Endothelial cell of umbilical vein (primary cell): ENCODE measurements around the gene OSBPL10. TPM values are rescaled to one million over a fixed set of nuclear protein-coding genes. Genes with fewer than 3 reads are reported as not detected.

Experiments
- BruUV-seq: library from RNA; stranded (reverse); fragments of 400-500 nt; replicated peaks from 2 replicates; lab custom pipeline; 2021; lab: Mats Ljungman, UMichigan
- CTCF ChIA-PET: fragments of 300-600, 350-600 bp; sonication (Branson Sonifier 250); formaldehyde crosslinking; loops from one replicate; lab custom pipeline; 2021; ENCODE audit warnings: antibody characterized with exemption, inconsistent platforms; lab: Charles Lee
- POLR2A ChIA-PET: fragments of 300-600, 350-600 bp; sonication (Branson Sonifier 250); formaldehyde crosslinking; loops from one replicate; lab custom pipeline; 2021; ENCODE audit warnings: antibody characterized with exemption, inconsistent platforms; lab: Charles Lee
- DNase-seq: peaks from one replicate; pipeline ENCODE4 v3.0.0-alpha.2; 2011; ENCODE audit warnings: low read depth, low spot score
- FAIRE-seq: peaks from 2 replicates; lab custom pipeline; 2011; peaks lifted over from hg19 to GRCh38; lab: Jason Lieb, UNC
- H2AFZ ChIP-seq: 2 replicates; pipeline ENCODE4 v1.6.0; 2012; ENCODE audit warnings: low read depth, low read length, control low read depth, inconsistent platforms
- H3K27ac ChIP-seq: 2 replicates; pipeline ENCODE4 v1.5.1; 2011; ENCODE audit warnings: low read depth, mild to moderate bottlenecking, control low read depth, low read length, moderate library complexity; ENCODE audit not compliant: insufficient read depth
- H3K27me3 ChIP-seq, 2 experiments: 2 replicates each; pipeline versions ENCODE4 v1.6.0 to v1.6.1; 2011; ENCODE audit warnings: low read length in 2 of 2, mixed read lengths in 1 of 2; ENCODE audit not compliant: control insufficient read depth in 2 of 2, insufficient read depth in 2 of 2
- H3K36me3 ChIP-seq, 2 experiments: 2 replicates in 1 of 2; 3 replicates in 1 of 2; pipeline ENCODE4 v1.5.1; 2011; ENCODE audit warnings: low read length in 2 of 2, mild to moderate bottlenecking in 1 of 2, moderate library complexity in 1 of 2; ENCODE audit not compliant: control insufficient read depth in 2 of 2, insufficient read depth in 2 of 2; ENCODE audit errors: extremely low read depth in 1 of 2
- H3K4me1 ChIP-seq: 3 replicates; pipeline ENCODE4 v1.5.1; 2011; ENCODE audit warnings: mild to moderate bottlenecking, low read length; ENCODE audit not compliant: control insufficient read depth, insufficient read depth; ENCODE audit errors: extremely low read depth
- H3K4me2 ChIP-seq: 2 replicates; pipeline ENCODE4 v1.6.1; 2011; ENCODE audit warnings: low read length, control low read depth, mixed read lengths; ENCODE audit not compliant: insufficient read depth
- H3K4me3 ChIP-seq, 3 experiments: fragments of 200-600 bp in 1 of 3; sonication (generic), shearing (Covaris generic) in 1 of 3; replicated peaks in 1 of 3; 2 replicates each; pipeline ENCODE4 v1.5.1; 2011 to 2016; ENCODE audit warnings: control low read depth in 3 of 3, low read length in 3 of 3, mild to moderate bottlenecking in 2 of 3, inconsistent platforms in 1 of 3, low read depth in 1 of 3, moderate library complexity in 1 of 3; ENCODE audit not compliant: insufficient read depth in 1 of 3
- H3K79me2 ChIP-seq: 2 replicates; pipeline ENCODE4 v1.6.0; 2012; ENCODE audit warnings: low read length, inconsistent platforms; ENCODE audit not compliant: control insufficient read depth, insufficient read depth
- H3K9ac ChIP-seq: replicated peaks from 2 replicates; pipeline ENCODE3; 2011; ENCODE audit warnings: low read length, control low read depth; ENCODE audit not compliant: insufficient read depth; ENCODE audit errors: extremely low read depth
- H3K9me1 ChIP-seq: replicated peaks from 3 replicates; pipeline ENCODE4 v1.6.0; 2011; ENCODE audit warnings: mild to moderate bottlenecking, low read length; ENCODE audit not compliant: control insufficient read depth, insufficient read depth; ENCODE audit errors: extremely low read depth
- H3K9me3 ChIP-seq: replicated peaks from 2 replicates; pipeline ENCODE4 v1.5.1; 2012; ENCODE audit warnings: low read length, inconsistent platforms; ENCODE audit not compliant: control insufficient read depth, insufficient read depth
- H4K20me1 ChIP-seq: replicated peaks from 2 replicates; pipeline ENCODE3; 2011; ENCODE audit warnings: mild to moderate bottlenecking, low read length; ENCODE audit not compliant: control insufficient read depth, insufficient read depth; ENCODE audit errors: extremely low read depth
- CTCF ChIP-seq, 2 donors: IDR thresholded peaks; 1 replicate in 1 of 2; 2 replicates in 1 of 2; pipeline ENCODE4 v1.5.1; 2011; ENCODE audit warnings: low read length in 2 of 2, mild to moderate bottlenecking in 2 of 2, moderate library complexity in 2 of 2, control low read depth in 1 of 2, inconsistent platforms in 1 of 2, low read depth in 1 of 2; ENCODE audit not compliant: insufficient read depth in 1 of 2; ENCODE audit errors: extremely low read depth in 1 of 2
- EZH2 ChIP-seq: IDR thresholded peaks from 2 replicates; pipeline ENCODE4 v1.6.1; 2012; ENCODE audit warnings: borderline replicate concordance, low read depth, mild to moderate bottlenecking, moderate library complexity, low read length, inconsistent platforms; ENCODE audit not compliant: severe bottlenecking
- FOS ChIP-seq: IDR thresholded peaks from 2 replicates; pipeline ENCODE4 v1.6.1; 2011; ENCODE audit warnings: mild to moderate bottlenecking, low read length, moderate library complexity, borderline replicate concordance; ENCODE audit not compliant: insufficient read depth
- GATA2 ChIP-seq: IDR thresholded peaks from 2 replicates; pipeline ENCODE4 v1.7.0; 2011; ENCODE audit warnings: low read depth, mild to moderate bottlenecking, moderate library complexity, mixed read lengths, low read length; ENCODE audit not compliant: insufficient read length, insufficient read depth
- JUN ChIP-seq: IDR thresholded peaks from 2 replicates; pipeline ENCODE4 v1.6.1; 2011; ENCODE audit warnings: borderline replicate concordance, low read depth; ENCODE audit not compliant: insufficient read length, insufficient read depth
- MAX ChIP-seq: IDR thresholded peaks from 2 replicates; pipeline ENCODE4 v1.6.1; 2011; ENCODE audit not compliant: insufficient read depth, insufficient read length
- MYC ChIP-seq: IDR thresholded peaks from one replicate; pipeline ENCODE4 v1.6.1; 2011; ENCODE audit warnings: mild to moderate bottlenecking, low read depth, low read length
- POLR2A ChIP-seq: IDR thresholded peaks from 2 replicates; pipeline ENCODE4 v1.6.1; 2012; ENCODE audit warnings: low read depth, mild to moderate bottlenecking, control low read depth, low read length
- POLR2AphosphoS5 ChIP-seq: IDR thresholded peaks from 2 replicates; pipeline ENCODE4 v1.6.1; 2012; ENCODE audit warnings: low read depth, mild to moderate bottlenecking, control low read depth, low read length, moderate library complexity; ENCODE audit not compliant: insufficient read depth
- dilution Hi-C: fragments of 300-500 bp; cut with MboI; formaldehyde crosslinking; loops from one replicate; pipeline ENCODE4 v1.15.0; 2019; ENCODE audit warnings: low sequenced_read_pairs; ENCODE audit not compliant: extremely low pct_ligation_motif_present
- intact Hi-C: fragments of 100-400 bp; cut with micrococcal nuclease; formaldehyde crosslinking; loops from one replicate; pipeline ENCODE4 v1.10.0; 2022
- polyA plus RNA-seq, 4 experiments: library from polyadenylated mRNA; depleted of rRNA in 3 of 4; stranded (reverse) in 3 of 4; unstranded in 1 of 4; fragments of >200 nt; gene quantifications; 2 replicates each; pipeline versions ENCODE4 v1.2.1 to v1.2.3, GENCODE V29; 2011 to 2012; ENCODE audit warnings: missing spikeins in 1 of 4
- total RNA-seq: library from RNA; stranded (reverse); gene quantifications from 2 replicates; pipeline ENCODE4 v1.2.3, GENCODE V29; 2021

Gene OSBPL10
- total and polyA plus RNA-seq, 2 donors (not counting 3 experiments of a cell fraction or from before 2014, with no cell fraction given): 10.8 to 47.6 TPM

GRCh38 chr3:31821118-31821517, 159.9 kb downstream of the OSBPL10 start:
- no peak overlapping the region for H3K9ac ChIP-seq
- no peaks in the 10 kb centered on the region for H3K27me3 ChIP-seq
- H2AFZ ChIP-seq: no peak overlapping the region
- TF ChIP-seq POLR2AphosphoS5: no peak
- no peak for TF ChIP-seq GATA2
- TF ChIP-seq FOS: no peak
- TF ChIP-seq MYC: no peak
- TF ChIP-seq EZH2: no peak
- no peak for TF ChIP-seq MAX
- TF ChIP-seq CTCF (IDR thresholded peaks at IDR 0.05; ENCODE audit: extremely low read depth in 1 of 2, insufficient read depth in 1 of 2, low read depth in 1 of 2, low read length in 2 of 2): no peak
- no peak for TF ChIP-seq POLR2A
- no peak for TF ChIP-seq JUN
- H3K79me2 ChIP-seq: no peaks in the 10 kb centered on the region
- FAIRE-seq (no peak), DNase-seq (no peak)
- H3K4me1 ChIP-seq: no peaks in the 10 kb centered on the region
- H3K36me3 ChIP-seq: no peaks in the 10 kb centered on the region
- no peaks in the 10 kb centered on the region for H3K9me3 ChIP-seq
- ChIA-PET POLR2A (no interaction called here), CTCF (no interaction called here)
- intact Hi-C loops (no loop called here), dilution Hi-C loops (no loop called here)
- no peaks in the 10 kb centered on the region for H3K9me1 ChIP-seq
- no TSS peak for BruUV-seq
- H3K4me3 ChIP-seq: no peak overlapping the region
- no peaks in the 10 kb centered on the region for H4K20me1 ChIP-seq
- no peak overlapping the region for H3K27ac ChIP-seq
- no peak overlapping the region for H3K4me2 ChIP-seq
